HEK293 (cell line): ENCODE results near the gene ERF.
A peak's percentile ranks its signal among the peaks of the same experiment; 100 is the strongest.

Experiments
- CTCF ChIA-PET: fragments of 350-600 bp; formaldehyde crosslinking; extraction: SDS; loops from one replicate; lab custom pipeline; 2021; ENCODE audit warnings: antibody characterized with exemption; lab: Yijun Ruan, JAX
- POLR2A ChIA-PET: fragments of 300-600 bp; formaldehyde crosslinking; extraction: SDS; loops from one replicate; lab custom pipeline; 2020; ENCODE audit warnings: antibody characterized with exemption, inconsistent platforms; lab: Yijun Ruan, JAX
- H3K27ac ChIP-seq: fragments of 200-500 bp; sonication (Bioruptor generic); 2 replicates; pipeline ENCODE4 v1.5.1; 2014; ENCODE audit warnings: low read depth, low read length, control low read depth, inconsistent platforms; ENCODE audit errors: extremely low read depth
- H3K36me3 ChIP-seq, 2 experiments: fragments of 200-500 bp in 1 of 2; sonication (Bioruptor generic) in 1 of 2; 1 replicate in 1 of 2; 2 replicates in 1 of 2; pipeline ENCODE4 v1.5.1; 2014 to 2017; ENCODE audit warnings: inconsistent platforms in 2 of 2, low read length in 2 of 2; ENCODE audit not compliant: control insufficient read depth in 2 of 2, insufficient read depth in 1 of 2
- H3K4me1 ChIP-seq: fragments of 200-500 bp; sonication (Bioruptor generic); 2 replicates; pipeline ENCODE4 v1.5.1; 2014; ENCODE audit warnings: mild to moderate bottlenecking, low read length, inconsistent platforms; ENCODE audit not compliant: control insufficient read depth, insufficient read depth
- H3K4me3 ChIP-seq: 2 replicates; pipeline ENCODE4 v1.5.1; 2011; ENCODE audit warnings: low read depth, mild to moderate bottlenecking, control low read depth, low read length, moderate library complexity
- H3K9me3 ChIP-seq: fragments of 200-500 bp; sonication (Bioruptor generic); 2 replicates; pipeline ENCODE4 v1.5.1; 2014; ENCODE audit warnings: low read depth, low read length, inconsistent platforms; ENCODE audit not compliant: control insufficient read depth, insufficient read depth
- BCL11B ChIP-seq: fragments of 450-650 bp; formaldehyde crosslinking; IDR thresholded peaks from 2 replicates; pipeline ENCODE4 v1.5.1; 2016; ENCODE audit warnings: low read depth, missing biosample characterization, missing genetic modification characterization
- PATZ1 ChIP-seq: fragments of 450-650 bp; formaldehyde crosslinking; IDR thresholded peaks from 2 replicates; pipeline ENCODE4 v1.5.1; 2016; ENCODE audit warnings: missing biosample characterization, missing genetic modification characterization
- SP2 ChIP-seq: fragments of 450-650 bp; formaldehyde crosslinking; IDR thresholded peaks from 2 replicates; pipeline ENCODE4 v1.5.1; 2016; ENCODE audit warnings: missing biosample characterization, missing genetic modification characterization
- ZBTB20 ChIP-seq: fragments of 450-650 bp; formaldehyde crosslinking; IDR thresholded peaks from 2 replicates; pipeline ENCODE4 v1.5.1; 2016; ENCODE audit warnings: missing biosample characterization, missing genetic modification characterization
- ZIC2 ChIP-seq: fragments of 450-650 bp; formaldehyde crosslinking; IDR thresholded peaks from 2 replicates; pipeline ENCODE4 v1.5.1; 2016; ENCODE audit warnings: missing biosample characterization, missing genetic modification characterization
- ZNF146 ChIP-seq: fragments of 450-650 bp; formaldehyde crosslinking; IDR thresholded peaks from 2 replicates; pipeline ENCODE4 v1.5.1; 2016; ENCODE audit warnings: missing biosample characterization, missing genetic modification characterization
- ZNF18 ChIP-seq: fragments of 450-650 bp; formaldehyde crosslinking; IDR thresholded peaks from 2 replicates; pipeline ENCODE4 v1.5.1; 2016; ENCODE audit warnings: missing biosample characterization, missing genetic modification characterization
- ZNF341 ChIP-seq: fragments of 450-650 bp; formaldehyde crosslinking; IDR thresholded peaks from 2 replicates; pipeline ENCODE4; 2016; ENCODE audit warnings: low read depth, missing biosample characterization, missing genetic modification characterization
- ZNF423 ChIP-seq: fragments of 450-650 bp; formaldehyde crosslinking; IDR thresholded peaks from 2 replicates; pipeline ENCODE4 v1.5.1; 2016; ENCODE audit warnings: missing biosample characterization, missing genetic modification characterization
- ZNF501 ChIP-seq: fragments of 450-650 bp; formaldehyde crosslinking; IDR thresholded peaks from 2 replicates; pipeline ENCODE4 v1.5.1; 2016; ENCODE audit warnings: missing biosample characterization, missing genetic modification characterization
- TF ChIP-seq, protein P1 (sequence below): fragments of 450-650 bp; formaldehyde crosslinking; IDR thresholded peaks from 2 replicates; pipeline ENCODE4 v1.5.1; 2017; ENCODE audit warnings: missing biosample characterization, missing genetic modification characterization
- TF ChIP-seq, protein P2 (sequence below): fragments of 450-650 bp; formaldehyde crosslinking; IDR thresholded peaks from 2 replicates; pipeline ENCODE4; 2016; ENCODE audit warnings: missing biosample characterization, missing genetic modification characterization

Gene ERF

DNA sequence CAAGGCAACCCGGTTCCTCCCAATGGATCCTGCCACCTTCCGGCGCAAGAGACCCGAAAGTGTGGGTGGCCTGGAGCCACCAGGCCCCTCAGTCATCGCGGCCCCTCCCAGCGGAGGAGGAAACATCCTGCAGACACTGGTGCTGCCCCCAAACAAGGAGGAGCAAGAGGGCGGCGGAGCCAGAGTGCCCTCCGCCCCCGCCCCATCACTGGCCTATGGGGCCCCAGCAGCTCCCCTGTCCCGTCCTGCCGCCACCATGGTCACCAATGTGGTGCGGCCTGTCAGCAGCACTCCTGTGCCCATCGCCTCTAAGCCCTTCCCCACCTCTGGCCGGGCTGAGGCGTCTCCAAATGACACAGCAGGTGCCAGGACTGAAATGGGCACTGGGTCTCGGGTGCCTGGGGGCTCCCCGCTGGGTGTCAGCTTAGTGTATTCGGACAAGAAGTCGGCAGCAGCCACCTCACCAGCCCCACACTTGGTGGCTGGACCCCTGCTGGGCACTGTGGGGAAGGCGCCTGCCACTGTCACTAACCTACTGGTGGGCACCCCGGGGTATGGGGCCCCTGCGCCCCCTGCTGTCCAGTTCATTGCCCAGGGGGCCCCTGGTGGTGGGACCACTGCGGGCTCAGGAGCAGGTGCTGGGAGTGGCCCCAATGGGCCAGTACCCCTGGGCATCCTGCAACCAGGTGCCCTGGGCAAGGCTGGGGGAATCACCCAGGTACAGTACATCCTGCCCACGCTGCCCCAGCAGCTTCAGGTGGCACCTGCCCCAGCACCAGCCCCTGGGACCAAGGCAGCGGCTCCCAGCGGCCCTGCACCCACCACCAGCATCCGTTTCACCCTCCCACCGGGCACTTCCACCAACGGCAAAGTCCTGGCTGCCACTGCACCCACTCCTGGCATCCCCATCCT is 35.9 kb upstream of the ERF start (continued):
- TF ChIP-seq ZNF423: peak; percentile 58; the same call in 1 of the 2 replicates

DNA sequence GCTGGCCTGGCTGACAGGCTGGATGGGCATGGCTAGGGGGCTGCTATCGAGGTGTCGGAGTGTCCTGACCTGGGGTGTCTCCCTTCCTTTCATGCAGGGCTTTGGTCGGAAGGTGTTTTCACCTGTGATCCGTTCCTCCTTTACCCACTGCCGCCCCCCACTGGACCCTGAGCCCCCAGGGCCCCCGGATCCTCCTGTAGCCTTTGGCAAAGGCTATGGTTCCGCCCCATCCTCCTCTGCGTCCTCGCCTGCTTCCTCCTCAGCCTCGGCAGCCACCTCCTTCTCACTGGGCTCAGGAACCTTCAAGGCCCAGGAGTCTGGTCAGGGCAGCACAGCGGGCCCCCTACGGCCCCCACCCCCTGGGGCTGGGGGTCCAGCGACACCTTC is 35.2 kb upstream of the ERF start:
- H3K27ac ChIP-seq: no peak overlapping the region
- no peak overlapping the region for H3K4me3 ChIP-seq
- TF ChIP-seq ZNF18 (no peak), SP2 (tag by site-specific recombination) (no peak), PATZ1 (tag by site-specific recombination) (0 out of 2 replicates have a peak, but pooled peaks have one; percentile 32)
- TF ChIP-seq, protein P1, sequence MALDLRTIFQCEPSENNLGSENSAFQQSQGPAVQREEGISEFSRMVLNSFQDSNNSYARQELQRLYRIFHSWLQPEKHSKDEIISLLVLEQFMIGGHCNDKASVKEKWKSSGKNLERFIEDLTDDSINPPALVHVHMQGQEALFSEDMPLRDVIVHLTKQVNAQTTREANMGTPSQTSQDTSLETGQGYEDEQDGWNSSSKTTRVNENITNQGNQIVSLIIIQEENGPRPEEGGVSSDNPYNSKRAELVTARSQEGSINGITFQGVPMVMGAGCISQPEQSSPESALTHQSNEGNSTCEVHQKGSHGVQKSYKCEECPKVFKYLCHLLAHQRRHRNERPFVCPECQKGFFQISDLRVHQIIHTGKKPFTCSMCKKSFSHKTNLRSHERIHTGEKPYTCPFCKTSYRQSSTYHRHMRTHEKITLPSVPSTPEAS (tag by site-specific recombination): no peak
- H3K4me1 ChIP-seq: peaks cover 12% of the 10 kb centered on the region
- CTCF ChIA-PET: interaction anchor here (0.7 to 3.6 kb wide), 6 partner anchors 13 to 194 kb away, joined by 3 to 16 read pairs (median 4); no protein-coding TSS in a partner anchor
- POLR2A ChIA-PET: interaction anchor here (1.4 kb wide), 1 partner anchor 18 kb away, joined by 3 read pairs; no protein-coding TSS in a partner anchor
- no peaks in the 10 kb centered on the region for H3K9me3 ChIP-seq
- peaks cover 12 to 82% of the 10 kb centered on the region in 2 experiments for H3K36me3 ChIP-seq

GRCh38 chr19:42289556-42290041 is 34.7 kb upstream of the ERF start:
- CTCF ChIA-PET: interaction anchor here (0.5 to 3.6 kb wide), 4 partner anchors 12 to 149 kb away, joined by 3 to 16 read pairs (median 3); no protein-coding TSS in a partner anchor
- H3K4me3 ChIP-seq: no peak overlapping the region
- TF ChIP-seq ZNF146 (tag by site-specific recombination): no peak
- TF ChIP-seq, protein P2, sequence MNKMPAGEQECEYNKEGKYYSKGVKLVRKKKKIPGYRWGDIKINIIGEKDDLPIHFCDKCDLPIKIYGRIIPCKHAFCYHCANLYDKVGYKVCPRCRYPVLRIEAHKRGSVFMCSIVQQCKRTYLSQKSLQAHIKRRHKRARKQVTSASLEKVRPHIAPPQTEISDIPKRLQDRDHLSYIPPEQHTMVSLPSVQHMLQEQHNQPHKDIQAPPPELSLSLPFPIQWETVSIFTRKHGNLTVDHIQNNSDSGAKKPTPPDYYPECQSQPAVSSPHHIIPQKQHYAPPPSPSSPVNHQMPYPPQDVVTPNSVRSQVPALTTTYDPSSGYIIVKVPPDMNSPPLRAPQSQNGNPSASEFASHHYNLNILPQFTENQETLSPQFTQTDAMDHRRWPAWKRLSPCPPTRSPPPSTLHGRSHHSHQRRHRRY: no peak
- TF ChIP-seq ZBTB20 (tag by site-specific recombination): no peak
- no peak for TF ChIP-seq BCL11B
- peak; percentile 5; the same call in 1 of the 2 replicates for TF ChIP-seq ZIC2 (tag by site-specific recombination)
- TF ChIP-seq ZNF501 (tag by site-specific recombination): no peak
- TF ChIP-seq ZNF341 (tag by site-specific recombination): peak; percentile 34; the same call in 1 of the 2 replicates
- no peaks in the 10 kb centered on the region for H3K9me3 ChIP-seq
- H3K27ac ChIP-seq: no peak overlapping the region
- peaks cover 8 to 80% of the 10 kb centered on the region in 2 experiments; a peak in 2 of 3 replicates for H3K36me3 ChIP-seq
- POLR2A ChIA-PET: interaction anchor here (0.5 to 1.4 kb wide), 2 partner anchors 19 to 90 kb away, joined by 3 to 7 read pairs; no protein-coding TSS in a partner anchor
- H3K4me1 ChIP-seq: peaks cover 18% of the 10 kb centered on the region
